Ramos (cell line): ENCODE results near the gene CYP2W1.

Experiments used
- in situ Hi-C: fragments of 300-500 bp; cut with MboI; formaldehyde crosslinking; loops from one replicate; pipeline ENCODE4 v1.14.3; 2022; ENCODE audit warnings: low sequenced_read_pairs; ENCODE audit not compliant: unreplicated experiment

CYP2W1 gene

DNA sequence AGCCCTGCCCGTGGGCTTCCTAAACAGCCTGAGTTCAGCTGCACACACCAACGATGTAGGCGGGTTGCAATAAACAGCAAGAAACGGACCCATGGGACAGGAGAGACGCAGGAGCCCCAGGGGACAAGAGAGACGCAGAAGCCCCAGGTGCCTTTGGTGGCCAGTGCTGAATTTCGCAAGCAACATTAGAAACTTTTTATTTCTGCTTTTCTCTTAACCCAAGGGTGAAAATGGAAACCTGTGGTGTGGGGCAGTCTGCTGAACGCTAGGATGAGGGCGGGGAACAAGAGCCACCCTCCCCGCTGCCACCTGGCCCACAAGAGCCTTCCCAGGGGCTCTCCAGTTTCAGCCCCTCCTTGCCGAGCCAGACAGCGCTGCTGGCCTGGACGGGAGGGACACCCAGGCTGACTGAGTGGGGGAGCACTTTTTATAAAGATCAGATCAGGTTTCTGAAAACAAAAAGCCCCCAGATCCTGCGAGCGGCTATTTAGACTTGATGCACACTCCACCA lies 41.4 kb downstream of the CYP2W1 start:
- in situ Hi-C loops, result loop anchor here (5.0 to 10.0 kb wide), 2 partner anchors 43 to 490 kb away; no protein-coding TSS in a partner anchor

GRCh38 chr7:1024876-1025742 lies 42.1 kb downstream of the CYP2W1 start:
- in situ Hi-C loops, result loop anchor here (5.0 to 25.0 kb wide), 3 partner anchors 42 to 1387 kb away; partner anchors contain the start of gene CHST12

- in situ Hi-C loops, result loop anchor here (10.0 to 25.0 kb wide), 2 partner anchors 489 to 1386 kb away; partner anchors contain the start of gene CHST12
Measured at GRCh38 chr7:1025743-1026581, 43.0 kb downstream of the CYP2W1 start.

DNA sequence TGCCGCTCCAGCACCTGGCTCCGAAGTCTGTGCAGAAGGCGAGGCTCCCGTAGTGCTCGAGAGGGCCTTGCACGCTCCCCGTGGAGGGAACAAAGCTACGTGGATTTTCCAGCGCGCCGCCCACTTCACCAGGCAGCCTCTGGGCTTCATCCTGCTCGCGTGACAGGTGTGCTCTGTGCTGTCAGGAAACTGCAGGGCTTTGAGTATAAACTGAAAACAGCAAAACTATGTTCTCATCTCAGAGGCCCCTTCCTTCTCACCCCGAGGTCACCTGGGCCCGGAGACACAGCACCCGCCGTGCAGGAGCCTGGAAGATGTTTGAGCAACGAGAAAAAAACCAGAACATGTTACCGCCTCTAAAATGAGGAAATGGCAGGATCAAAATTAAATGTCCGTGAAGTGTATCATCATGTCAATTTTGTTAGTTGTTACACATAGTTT lies 43.8 kb downstream of the CYP2W1 start:
- in situ Hi-C loops, result loop anchor here (10.0 to 25.0 kb wide), 2 partner anchors 488 to 1386 kb away; partner anchors contain the start of gene CHST12

- in situ Hi-C loops, result loop anchor here (10.0 to 25.0 kb wide), 2 partner anchors 487 to 1385 kb away; partner anchors contain the start of gene CHST12
Measured at GRCh38 chr7:1027242-1028043, 44.5 kb downstream of the CYP2W1 start.

- in situ Hi-C loops, result loop anchor here (10.0 to 25.0 kb wide), 2 partner anchors 487 to 1384 kb away; partner anchors contain the start of gene CHST12
Measured at GRCh38 chr7:1028044-1028770, 45.2 kb downstream of the CYP2W1 start.

- in situ Hi-C loops, result loop anchor here (10.0 to 25.0 kb wide), 2 partner anchors 486 to 1383 kb away; partner anchors contain the start of gene CHST12
Measured at GRCh38 chr7:1028775-1029636, 46.0 kb downstream of the CYP2W1 start.

DNA sequence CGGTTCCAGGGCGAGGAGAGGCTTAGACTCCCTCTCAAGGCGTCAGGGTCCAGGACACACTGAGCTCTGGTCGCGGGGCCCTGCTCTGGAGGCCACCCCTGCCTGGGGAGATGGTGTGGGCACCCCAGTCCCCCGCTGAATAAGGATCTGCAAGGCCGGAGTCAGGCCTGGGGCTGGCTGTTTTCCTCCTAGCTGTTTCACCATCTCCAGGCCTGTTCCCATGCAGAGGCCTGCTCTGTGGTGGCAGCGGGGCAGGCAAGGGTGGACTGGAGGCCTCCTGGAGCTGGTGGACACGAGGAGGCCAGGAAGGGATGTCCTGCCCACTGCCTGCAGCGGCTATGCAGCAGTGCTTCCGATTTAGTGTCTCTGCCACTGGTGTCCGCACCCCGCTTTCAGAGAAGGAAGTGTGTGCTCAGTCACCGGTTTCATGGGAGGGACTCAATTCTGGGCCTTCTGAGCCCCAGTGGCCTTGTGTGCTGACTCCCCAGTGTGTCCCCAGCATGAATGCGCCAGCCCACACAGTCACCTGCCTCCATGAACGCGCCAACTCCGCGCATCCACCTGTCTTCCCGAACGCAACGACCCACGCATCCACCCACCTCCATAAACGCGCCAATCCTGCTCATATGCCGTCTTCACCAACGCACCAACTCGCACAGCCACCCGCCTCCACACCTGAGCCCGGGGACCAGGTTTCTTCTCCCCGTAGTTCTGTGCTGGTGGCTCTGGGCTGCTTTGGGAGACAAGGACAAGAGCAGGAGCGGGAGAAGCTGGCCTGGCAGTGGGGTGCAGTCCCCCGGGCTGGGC lies 46.9 kb downstream of the CYP2W1 start:
- in situ Hi-C loops, result loop anchor here (10.0 to 25.0 kb wide), 2 partner anchors 485 to 1382 kb away; partner anchors contain the start of gene CHST12

GRCh38 chr7:1030444-1031070 lies 47.6 kb downstream of the CYP2W1 start:
- in situ Hi-C loops, result loop anchor here (25.0 kb wide), 1 partner anchor 1382 kb away; the partner anchor contains the start of gene CHST12

DNA sequence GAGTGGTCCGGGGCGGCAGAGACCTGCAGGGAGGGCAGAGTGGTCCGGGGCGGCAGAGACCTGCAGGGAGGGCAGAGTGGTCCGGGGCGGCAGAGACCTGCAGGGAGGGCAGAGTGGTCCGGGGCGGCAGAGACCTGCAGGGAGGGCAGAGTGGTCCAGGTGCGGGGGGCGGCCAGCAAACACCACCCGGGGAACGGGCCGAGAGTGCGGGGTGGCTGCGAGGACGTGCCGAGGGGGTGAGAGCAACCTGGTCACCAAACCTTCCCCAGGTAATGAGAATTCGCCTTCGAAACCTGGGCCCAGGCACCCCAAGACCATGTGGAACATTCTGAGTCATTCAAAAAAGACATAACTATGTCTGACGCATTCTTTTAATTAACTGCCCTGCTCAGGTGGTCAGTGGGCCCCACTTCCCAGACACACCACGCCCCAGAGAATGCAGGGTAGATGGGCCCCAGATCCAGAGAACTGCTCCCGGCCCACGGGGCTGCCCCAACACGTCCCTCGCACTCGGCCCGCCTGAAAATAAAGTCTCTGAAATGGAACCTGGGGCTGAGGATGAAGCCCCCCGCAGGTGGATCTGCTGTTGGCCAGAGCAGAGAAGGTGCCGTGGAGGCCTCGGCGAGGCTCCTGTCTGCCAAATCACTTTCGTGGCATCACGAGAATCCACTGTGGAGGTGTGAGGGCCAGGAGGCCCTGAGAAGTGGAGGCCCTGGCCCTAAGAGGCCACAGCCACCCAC lies 48.9 kb downstream of the CYP2W1 start:
- in situ Hi-C loops, result loop anchor here (25.0 kb wide), 1 partner anchor 1380 kb away; the partner anchor contains the start of gene CHST12

- in situ Hi-C loops, result loop anchor here (25.0 kb wide), 1 partner anchor 1380 kb away; the partner anchor contains the start of gene CHST12
Measured at GRCh38 chr7:1032536-1033181, 49.7 kb downstream of the CYP2W1 start.

GRCh38 chr7:1033546-1034145 lies 50.7 kb downstream of the CYP2W1 start:
- in situ Hi-C loops, result loop anchor here (25.0 kb wide), 1 partner anchor 1379 kb away; the partner anchor contains the start of gene CHST12

- in situ Hi-C loops, result loop anchor here (25.0 kb wide), 1 partner anchor 1378 kb away; the partner anchor contains the start of gene CHST12
Measured at GRCh38 chr7:1034769-1035168, 51.8 kb downstream of the CYP2W1 start.

- in situ Hi-C loops, result loop anchor here (25.0 kb wide), 1 partner anchor 1376 kb away; the partner anchor contains the start of gene CHST12
Measured at GRCh38 chr7:1036164-1036928, 53.4 kb downstream of the CYP2W1 start.
